H1 (cell line): Measurements from ENCODE around the gene CPNE5. TPM values are rescaled to one million over a fixed set of nuclear protein-coding genes. Genes with fewer than 3 reads are reported as not detected.

Experiments used
- CEBPB ChIP-seq: IDR thresholded peaks from 2 replicates; pipeline ENCODE4 v1.6.1; 2012; ENCODE audit warnings: low read depth, low read length
- EGR1 ChIP-seq: IDR thresholded peaks from 2 replicates; pipeline ENCODE4 v1.6.1; 2011; ENCODE audit warnings: low read depth, low read length, borderline replicate concordance
- RNF2 ChIP-seq: fragments of 200-900, 300-1000 bp; sonication (generic); IDR thresholded peaks from 2 replicates; pipeline ENCODE4 v1.7.1; 2016; ENCODE audit warnings: borderline replicate concordance, low read depth, mild to moderate bottlenecking, antibody characterized with exemption, low read length; ENCODE audit not compliant: poor library complexity, severe bottlenecking; ENCODE audit errors: missing control alignments
- SIRT6 ChIP-seq: IDR thresholded peaks from one replicate; pipeline ENCODE4 v1.7.1; 2012; ENCODE audit warnings: low read length, inconsistent platforms
- TEAD4 ChIP-seq: IDR thresholded peaks from 2 replicates; pipeline ENCODE4 v1.6.1; 2012; ENCODE audit warnings: low read depth, low read length, inconsistent platforms, mixed read lengths
- polyA plus RNA-seq, 7 experiments: library from polyadenylated mRNA; depleted of rRNA in 3 of 7; stranded (reverse) in 5 of 7; unstranded in 2 of 7; fragments of >200 nt in 5 of 7; fragments of 200-250 nt in 2 of 7; gene quantifications; 1 replicate in 5 of 7; 2 replicates in 1 of 7; 4 replicates in 1 of 7; pipeline versions ENCODE4 v1.2.1 to v1.2.3, GENCODE V29; 2011 to 2013; ENCODE audit warnings: missing spikeins in 2 of 7, mixed read lengths in 2 of 7
- total RNA-seq: library from RNA; stranded (reverse); fragmentation: NEBNext Ultra II Directional; extraction: Animal tissue kit (Norgen Biotek cat#: 25700); gene quantifications from 2 replicates; pipeline ENCODE4 v1.2.1, GENCODE V29; 2021
- TF ChIP-seq, protein P1 (sequence below): IDR thresholded peaks from 2 replicates; pipeline ENCODE4 v1.6.1; 2012; ENCODE audit warnings: inconsistent platforms
- TF ChIP-seq, protein P2 (sequence below): IDR thresholded peaks from 2 replicates; pipeline ENCODE4 v1.6.1; 2012; ENCODE audit warnings: inconsistent platforms

The CPNE5 gene
- total and polyA plus RNA-seq, 2 of the 8 experiments (the other 6 are each of a cell fraction or from before 2014, with no cell fraction given): 0.88 to 1.8 TPM

DNA sequence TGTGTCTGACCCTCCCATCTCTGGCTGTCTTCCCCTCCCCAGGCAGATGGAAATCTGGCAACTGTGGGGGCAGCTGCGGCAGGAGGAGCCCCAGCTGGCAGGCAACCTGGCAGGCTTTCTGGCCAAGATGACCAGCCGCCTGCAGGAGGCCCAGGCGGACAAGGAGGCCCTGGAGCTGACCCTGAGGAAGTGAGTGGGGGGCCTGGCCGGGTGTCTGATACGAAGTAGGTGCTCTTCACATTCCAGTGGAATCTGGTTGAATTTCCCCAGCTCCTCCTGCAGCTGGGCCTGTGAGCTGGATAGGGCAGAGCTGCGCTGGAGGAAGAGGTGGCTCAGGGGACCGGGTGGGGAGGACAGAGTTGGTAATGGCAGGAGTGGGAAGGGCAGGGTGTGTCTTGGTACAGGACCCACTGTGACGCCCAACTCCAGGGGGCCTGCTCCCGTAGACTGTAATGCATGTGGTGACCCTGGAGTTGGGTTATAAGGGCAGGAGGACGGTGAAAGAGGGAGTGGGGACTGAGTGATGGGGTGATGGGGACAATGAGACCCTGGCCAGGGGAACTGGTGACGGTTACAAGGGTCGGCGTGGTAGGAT, 121.9 kb downstream of the CPNE5 start (continued):
- TF ChIP-seq, protein P1, sequence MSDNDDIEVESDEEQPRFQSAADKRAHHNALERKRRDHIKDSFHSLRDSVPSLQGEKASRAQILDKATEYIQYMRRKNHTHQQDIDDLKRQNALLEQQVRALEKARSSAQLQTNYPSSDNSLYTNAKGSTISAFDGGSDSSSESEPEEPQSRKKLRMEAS: no peak
- TF ChIP-seq RNF2 (no peak), CEBPB (no peak), EGR1 (no peak), TEAD4 (no peak), SIRT6 (no peak)
- TF ChIP-seq, protein P2, sequence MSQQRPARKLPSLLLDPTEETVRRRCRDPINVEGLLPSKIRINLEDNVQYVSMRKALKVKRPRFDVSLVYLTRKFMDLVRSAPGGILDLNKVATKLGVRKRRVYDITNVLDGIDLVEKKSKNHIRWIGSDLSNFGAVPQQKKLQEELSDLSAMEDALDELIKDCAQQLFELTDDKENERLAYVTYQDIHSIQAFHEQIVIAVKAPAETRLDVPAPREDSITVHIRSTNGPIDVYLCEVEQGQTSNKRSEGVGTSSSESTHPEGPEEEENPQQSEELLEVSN: no peak
- TF ChIP-seq, all 59 proteins: peak for 0
